ENCODE data around the gene USP48. TPM values are rescaled to one million over a fixed set of nuclear protein-coding genes. Genes with fewer than 3 reads are reported as not detected.

USP48 gene
- total RNA-seq, 4 donors from 2014 or later = 35.4 to 198 (median 50.7) TPM

DNA sequence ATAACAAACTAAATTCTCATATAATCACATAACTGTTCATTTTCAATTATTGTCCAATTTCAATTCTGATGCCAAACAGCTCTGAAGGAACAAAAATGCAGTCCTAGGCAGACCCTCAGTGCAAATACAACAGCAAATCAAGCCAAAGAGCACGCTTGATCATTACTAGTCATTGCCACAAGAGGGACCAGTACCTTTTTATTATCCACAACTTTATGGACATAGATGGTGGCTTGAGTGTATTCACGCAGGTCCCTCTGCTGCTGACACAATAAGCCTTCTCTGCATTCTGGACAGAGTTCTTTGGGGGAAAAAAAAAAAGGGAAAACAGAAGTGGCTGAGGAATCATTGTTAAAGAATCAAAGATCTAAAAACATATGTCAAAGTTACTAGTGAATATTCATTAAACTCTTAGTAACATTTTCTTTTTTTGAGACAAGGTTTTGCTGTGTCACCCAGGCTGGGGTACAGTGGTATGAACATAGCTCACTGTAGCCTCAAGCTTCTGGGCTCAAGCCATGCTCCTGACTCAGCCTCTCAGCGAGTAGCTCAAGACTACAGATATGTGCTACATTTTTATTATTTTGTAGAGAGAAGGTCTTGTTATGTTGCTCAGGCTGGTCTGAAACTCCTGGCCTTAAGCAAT lies 79.5 kb downstream of the USP48 start:
- DNase-seq = no peak
- Histone ChIP-seq H3K4me3 (no peak overlapping the region), H3K4me1 (no peaks in the 10 kb centered on the region), H3K27me3 (no peaks in the 10 kb centered on the region), H3K36me3 (peaks cover 0 to 72% (median 0%) of the 10 kb centered on the region in 3 donors), H3K9me3 (no peaks in the 10 kb centered on the region), H3K27ac (no peak overlapping the region)
- TF ChIP-seq, protein P1, sequence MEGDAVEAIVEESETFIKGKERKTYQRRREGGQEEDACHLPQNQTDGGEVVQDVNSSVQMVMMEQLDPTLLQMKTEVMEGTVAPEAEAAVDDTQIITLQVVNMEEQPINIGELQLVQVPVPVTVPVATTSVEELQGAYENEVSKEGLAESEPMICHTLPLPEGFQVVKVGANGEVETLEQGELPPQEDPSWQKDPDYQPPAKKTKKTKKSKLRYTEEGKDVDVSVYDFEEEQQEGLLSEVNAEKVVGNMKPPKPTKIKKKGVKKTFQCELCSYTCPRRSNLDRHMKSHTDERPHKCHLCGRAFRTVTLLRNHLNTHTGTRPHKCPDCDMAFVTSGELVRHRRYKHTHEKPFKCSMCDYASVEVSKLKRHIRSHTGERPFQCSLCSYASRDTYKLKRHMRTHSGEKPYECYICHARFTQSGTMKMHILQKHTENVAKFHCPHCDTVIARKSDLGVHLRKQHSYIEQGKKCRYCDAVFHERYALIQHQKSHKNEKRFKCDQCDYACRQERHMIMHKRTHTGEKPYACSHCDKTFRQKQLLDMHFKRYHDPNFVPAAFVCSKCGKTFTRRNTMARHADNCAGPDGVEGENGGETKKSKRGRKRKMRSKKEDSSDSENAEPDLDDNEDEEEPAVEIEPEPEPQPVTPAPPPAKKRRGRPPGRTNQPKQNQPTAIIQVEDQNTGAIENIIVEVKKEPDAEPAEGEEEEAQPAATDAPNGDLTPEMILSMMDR (IDR thresholded peaks at IDR 0.05) = peak in 4 of 6 experiments; percentile 14 to 61 (median 58)
- no peak for TF ChIP-seq POLR2A (IDR thresholded peaks at IDR 0.05)

DNA sequence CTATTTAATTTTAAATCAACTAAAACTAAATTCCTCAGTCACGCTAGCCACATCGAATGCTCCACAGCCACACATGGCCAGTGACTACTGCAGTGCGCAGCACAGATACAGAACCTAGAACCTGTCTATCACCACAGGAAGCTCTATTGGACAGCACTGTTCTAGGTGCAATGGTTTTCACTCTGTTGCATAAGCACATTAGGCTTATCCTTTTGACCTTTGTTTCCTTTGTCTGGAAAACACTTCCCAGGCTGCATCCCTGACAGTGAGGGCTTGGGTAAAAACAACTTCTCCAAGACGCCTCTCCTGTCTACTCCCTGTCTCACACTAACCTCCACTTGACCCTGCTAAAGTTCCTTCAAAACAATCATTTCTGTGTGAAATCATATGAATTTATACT lies 80.2 kb downstream of the USP48 start:
- no peak for TF ChIP-seq POLR2A (IDR thresholded peaks at IDR 0.05)
- TF ChIP-seq, protein P1 (IDR thresholded peaks at IDR 0.05) = no peak
- H3K27ac ChIP-seq = no peak overlapping the region
- peaks cover 0 to 66% (median 0%) of the 10 kb centered on the region in 3 donors for H3K36me3 ChIP-seq
- H3K4me3 ChIP-seq = no peak overlapping the region
- DNase-seq = no peak
- no peaks in the 10 kb centered on the region for H3K27me3 ChIP-seq
- H3K4me1 ChIP-seq = no peaks in the 10 kb centered on the region
- H3K9me3 ChIP-seq = no peaks in the 10 kb centered on the region

DNA sequence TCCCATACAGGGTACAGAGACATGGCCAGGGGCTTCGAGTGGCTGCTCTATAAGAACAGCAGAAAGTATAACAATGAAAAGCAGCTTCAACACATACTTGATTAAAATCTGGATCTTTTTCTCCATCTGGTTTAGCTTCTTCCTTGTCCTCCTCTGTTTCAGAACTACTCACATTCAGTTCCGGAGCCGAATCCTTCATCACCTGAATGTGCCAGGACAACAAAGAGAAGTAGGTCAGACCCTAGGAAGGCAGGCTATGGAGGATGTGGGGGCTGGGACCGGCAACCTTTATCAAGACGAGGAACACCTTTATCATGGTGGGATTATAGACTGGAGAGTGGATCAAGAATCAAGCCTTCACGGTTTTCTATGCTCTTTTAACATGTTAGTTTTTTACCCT lies 81.5 kb downstream of the USP48 start:
- Histone ChIP-seq H3K27me3 (no peaks in the 10 kb centered on the region), H3K9me3 (no peaks in the 10 kb centered on the region), H3K4me3 (no peak overlapping the region), H3K4me1 (no peaks in the 10 kb centered on the region), H3K36me3 (peaks cover 0 to 63% (median 0%) of the 10 kb centered on the region in 3 donors), H3K27ac (no peak overlapping the region)
- no peak for DNase-seq
- TF ChIP-seq, protein P1 (IDR thresholded peaks at IDR 0.05) = no peak
- no peak for TF ChIP-seq POLR2A (IDR thresholded peaks at IDR 0.05)

DNA sequence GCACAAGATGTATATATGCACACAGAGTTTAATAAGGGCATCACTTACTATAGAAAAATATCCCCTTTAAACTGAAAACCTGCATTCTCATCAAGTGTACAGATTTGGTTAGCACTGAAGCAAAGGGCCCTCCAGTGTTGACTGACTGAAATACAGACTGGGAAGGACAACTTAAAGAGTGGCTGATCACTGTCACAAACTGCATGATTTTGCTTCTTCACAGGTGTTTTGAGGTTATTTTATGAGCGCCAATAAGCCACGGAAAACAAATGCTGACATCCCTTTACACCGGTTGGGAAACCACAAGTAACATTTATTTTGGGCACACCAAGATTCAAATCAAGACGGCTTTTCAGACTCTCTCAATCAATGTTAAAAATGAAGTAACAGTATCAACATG lies 82.9 kb downstream of the USP48 start:
- TF ChIP-seq, protein P1 (IDR thresholded peaks at IDR 0.05) = no peak
- no peak for TF ChIP-seq POLR2A (IDR thresholded peaks at IDR 0.05)

DNA sequence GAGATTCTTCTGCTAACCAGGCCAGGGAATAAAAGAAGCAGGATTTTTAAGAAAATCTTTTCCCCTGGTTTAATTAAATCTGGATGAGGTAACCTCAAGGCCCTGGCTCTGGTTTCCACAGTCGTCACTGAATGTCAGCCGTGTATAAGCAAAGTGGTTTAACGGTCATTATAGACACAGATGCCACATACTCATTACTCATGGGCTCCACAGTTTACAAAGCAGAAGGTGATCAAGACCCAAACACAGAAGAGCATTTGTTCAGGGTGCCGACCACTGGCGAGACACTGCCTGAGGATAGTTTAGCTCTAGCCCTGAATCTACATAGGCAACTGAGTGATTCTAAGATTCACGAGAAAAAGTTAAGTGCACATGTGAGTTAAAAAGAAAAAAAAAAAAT lies 86.0 kb downstream of the USP48 start:
- no peak overlapping the region for H3K4me3 ChIP-seq
- no peak overlapping the region for H3K27ac ChIP-seq
- no peak for TF ChIP-seq POLR2A (IDR thresholded peaks at IDR 0.05)
- TF ChIP-seq, protein P1 (IDR thresholded peaks at IDR 0.05) = no peak
- DNase-seq = no peak
- no peaks in the 10 kb centered on the region for H3K4me1 ChIP-seq
- H3K36me3 ChIP-seq = peaks cover 0 to 65% (median 3%) of the 10 kb centered on the region in 3 donors
- H3K9me3 ChIP-seq = no peaks in the 10 kb centered on the region
- no peaks in the 10 kb centered on the region for H3K27me3 ChIP-seq

More for the DNA sequence above, 82.9 kb downstream of the USP48 start:
- H3K4me3 ChIP-seq = no peak overlapping the region
- DNase-seq = no peak
- H3K36me3 ChIP-seq = peaks cover 0 to 63% (median 0%) of the 10 kb centered on the region in 3 donors
- H3K9me3 ChIP-seq = no peaks in the 10 kb centered on the region
- no peaks in the 10 kb centered on the region for H3K4me1 ChIP-seq
- no peaks in the 10 kb centered on the region for H3K27me3 ChIP-seq
- H3K27ac ChIP-seq = no peak overlapping the region

Measured in Peyer's patch (tissue), 4 donors.